ENCODE data around the gene TAS2R40. TPM values are rescaled to one million over a fixed set of nuclear protein-coding genes. Genes with fewer than 3 reads are reported as not detected.
"Not testable (repeated sequence)": the region's sequence is repeated elsewhere in the genome, so short reads cannot be mapped to it uniquely, and the experiment has no call there.

TAS2R40 gene
- total RNA-seq, 4 donors from 2014 or later: not detected

DNA sequence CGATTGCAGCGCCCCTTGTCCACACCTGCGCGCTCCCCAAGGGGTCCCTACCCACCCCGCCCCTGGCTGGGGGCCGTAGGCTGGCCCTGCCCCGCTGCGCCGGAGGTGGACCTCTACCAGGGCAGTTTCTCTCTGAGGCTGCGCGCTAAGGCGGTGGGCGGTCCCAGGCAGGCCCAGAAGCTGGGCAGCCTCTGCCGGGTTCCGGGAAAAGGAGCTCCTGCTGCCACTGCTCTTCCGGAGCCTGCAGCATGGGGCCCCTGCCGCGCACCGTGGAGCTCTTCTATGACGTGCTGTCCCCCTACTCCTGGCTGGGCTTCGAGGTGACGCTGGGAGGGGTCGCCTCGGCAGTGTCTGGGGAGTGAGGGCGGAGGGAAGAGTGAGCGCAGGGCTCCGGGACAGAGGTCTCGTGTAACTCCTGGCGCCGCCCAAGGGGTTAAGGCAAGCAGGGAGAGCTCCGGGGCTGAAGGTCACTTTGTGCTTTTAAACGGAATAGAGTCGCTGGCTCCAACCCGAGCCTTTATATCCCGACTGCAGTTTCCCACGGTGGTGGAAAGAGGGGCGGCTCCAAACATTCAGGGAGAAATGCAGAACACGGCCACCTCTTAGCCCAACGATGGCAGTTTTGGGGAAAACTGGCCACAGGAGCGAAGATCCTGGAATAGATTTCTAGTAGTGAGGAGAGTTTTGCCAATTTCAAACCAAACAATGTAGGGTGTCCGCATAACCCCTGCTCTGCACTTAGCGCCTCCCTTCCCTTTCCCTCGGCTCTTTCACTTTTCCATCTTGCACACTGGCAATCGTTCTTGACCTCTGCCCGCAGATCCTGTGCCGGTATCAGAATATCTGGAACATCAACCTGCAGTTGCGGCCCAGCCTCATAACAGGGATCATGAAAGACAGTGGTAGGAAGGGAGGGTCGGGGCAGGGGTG lies 41.7 kb downstream of the TAS2R40 start, which contains the start of gene GSTK1:
Gene GSTK1 (plus strand): TSS at position 176 of the 930 bp plus-strand sequence. CDS start 73 bp downstream, at position 249.
- Histone ChIP-seq H3K4me3 (peak within 1 kb of the TSS; percentile 76 to 87 (median 78)), H3K27me3 (no peaks in the 10 kb centered on the region), H3K36me3 (peaks cover 0 to 17% (median 7%) of the 10 kb centered on the region in 4 donors), H3K9me3 (no peaks in the 10 kb centered on the region), H3K4me1 (peaks cover 8 to 48% (median 27%) of the 10 kb centered on the region in 4 donors), H3K27ac (peak within 1 kb of the TSS; percentile 90 to 96 (median 92))
- TF ChIP-seq, protein P1, sequence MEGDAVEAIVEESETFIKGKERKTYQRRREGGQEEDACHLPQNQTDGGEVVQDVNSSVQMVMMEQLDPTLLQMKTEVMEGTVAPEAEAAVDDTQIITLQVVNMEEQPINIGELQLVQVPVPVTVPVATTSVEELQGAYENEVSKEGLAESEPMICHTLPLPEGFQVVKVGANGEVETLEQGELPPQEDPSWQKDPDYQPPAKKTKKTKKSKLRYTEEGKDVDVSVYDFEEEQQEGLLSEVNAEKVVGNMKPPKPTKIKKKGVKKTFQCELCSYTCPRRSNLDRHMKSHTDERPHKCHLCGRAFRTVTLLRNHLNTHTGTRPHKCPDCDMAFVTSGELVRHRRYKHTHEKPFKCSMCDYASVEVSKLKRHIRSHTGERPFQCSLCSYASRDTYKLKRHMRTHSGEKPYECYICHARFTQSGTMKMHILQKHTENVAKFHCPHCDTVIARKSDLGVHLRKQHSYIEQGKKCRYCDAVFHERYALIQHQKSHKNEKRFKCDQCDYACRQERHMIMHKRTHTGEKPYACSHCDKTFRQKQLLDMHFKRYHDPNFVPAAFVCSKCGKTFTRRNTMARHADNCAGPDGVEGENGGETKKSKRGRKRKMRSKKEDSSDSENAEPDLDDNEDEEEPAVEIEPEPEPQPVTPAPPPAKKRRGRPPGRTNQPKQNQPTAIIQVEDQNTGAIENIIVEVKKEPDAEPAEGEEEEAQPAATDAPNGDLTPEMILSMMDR (IDR thresholded peaks at IDR 0.05): peak in 1 of 5 experiments; percentile 15
- TF ChIP-seq POLR2A (IDR thresholded peaks at IDR 0.05) (peak; percentile 92), POLR2AphosphoS5 (IDR thresholded peaks at IDR 0.05) (peak; percentile 82 to 93 (median 88)), EP300 (IDR thresholded peaks at IDR 0.05; ENCODE audit: low read depth) (no peak)
- intact Hi-C loops (cut with DNase I; ENCODE audit: low total_unique reads) (no loop called here), in situ Hi-C loops (cut with MboI; ENCODE audit: low pct_ligation_motif_present in 1 of 4, low pct_unique_long_range_greater_than_20kb in 1 of 4, low sequenced_read_pairs in 3 of 4) (no loop called here)
- DNase-seq: peak; percentile 89
- WGBS, 2 donors (ENCODE audit: low coverage in 1 of 2): 1% methylated on average over 29 of the region's 48 CpGs; no CpG with 5 or more reads in 1 of the 2 donors

DNA sequence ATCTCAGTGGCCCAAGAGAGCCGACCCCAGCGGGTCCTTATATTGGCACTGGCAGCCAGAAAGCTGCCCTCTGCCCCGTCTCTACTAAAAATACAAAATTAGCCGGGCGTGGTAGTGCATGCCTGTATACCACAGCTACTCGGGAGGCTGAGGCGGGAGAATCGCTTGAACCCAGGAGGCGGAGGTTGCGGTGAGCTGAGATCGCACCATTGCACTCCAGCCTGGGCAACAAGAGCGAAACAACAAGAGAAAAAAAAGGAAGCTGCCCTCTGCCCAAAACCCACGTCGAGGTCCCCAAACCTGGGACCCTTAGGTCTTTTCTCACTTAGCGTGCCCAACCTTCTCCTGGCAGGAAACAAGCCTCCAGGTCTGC lies 42.3 kb downstream of the TAS2R40 start:
- Histone ChIP-seq H3K27ac (peak overlapping the region; percentile 90 to 96 (median 92)), H3K4me1 (peaks cover 8 to 47% (median 27%) of the 10 kb centered on the region in 4 donors), H3K4me3 (peak overlapping the region; percentile 76 to 87 (median 78)), H3K36me3 (peaks cover 0 to 17% (median 7%) of the 10 kb centered on the region in 4 donors)
- 29 to 57% methylated on average over 5 to 15 of the region's 15 CpGs for WGBS, 2 donors (ENCODE audit: low coverage in 1 of 2)
- DNase-seq; H3K27me3 ChIP-seq; in situ Hi-C loops (cut with MboI; ENCODE audit: low pct_ligation_motif_present in 1 of 4, low pct_unique_long_range_greater_than_20kb in 1 of 4, low sequenced_read_pairs in 3 of 4); intact Hi-C loops (cut with DNase I; ENCODE audit: low total_unique reads); H3K9me3 ChIP-seq: not testable (repeated sequence)

DNA sequence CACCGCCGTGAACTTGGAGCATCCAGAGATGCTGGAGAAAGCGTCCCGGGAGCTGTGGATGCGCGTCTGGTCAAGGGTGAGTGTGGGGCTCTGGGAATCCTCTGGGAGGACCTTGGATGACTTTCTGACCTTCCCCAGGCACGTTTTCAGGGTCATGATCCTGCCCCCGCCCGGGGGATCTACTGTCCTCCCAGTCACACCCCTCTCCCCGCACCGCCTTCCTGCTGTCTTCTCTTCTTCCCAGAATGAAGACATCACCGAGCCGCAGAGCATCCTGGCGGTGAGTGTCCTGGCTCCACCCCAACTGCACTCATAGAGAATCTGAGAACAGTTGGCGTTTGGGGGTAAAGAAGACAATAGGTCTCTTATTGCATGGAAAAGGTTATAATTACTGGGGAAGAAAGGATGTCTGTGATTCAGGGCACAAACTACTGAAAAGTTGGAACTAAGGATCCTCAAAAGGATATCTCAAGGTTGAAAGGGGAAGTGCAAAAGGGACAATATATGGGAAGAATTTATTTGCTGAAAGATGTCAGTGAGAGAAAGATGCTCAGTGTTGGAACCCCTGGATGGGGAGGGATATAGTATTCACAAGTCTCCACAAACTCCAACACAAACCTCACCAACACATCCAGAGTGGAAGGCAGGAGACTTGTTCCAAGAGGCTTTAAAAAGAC lies 43.3 kb downstream of the TAS2R40 start:
- no peak for TF ChIP-seq EP300 (IDR thresholded peaks at IDR 0.05; ENCODE audit: low read depth)
- TF ChIP-seq, protein P1 (IDR thresholded peaks at IDR 0.05): no peak
- no peak for TF ChIP-seq POLR2AphosphoS5 (IDR thresholded peaks at IDR 0.05)
- no peak for TF ChIP-seq POLR2A (IDR thresholded peaks at IDR 0.05)
- DNase-seq: no peak
- H3K9me3 ChIP-seq: no peaks in the 10 kb centered on the region
- 40 to 76% methylated on average over 1 to 13 of the region's 15 CpGs for WGBS, 2 donors (ENCODE audit: low coverage in 1 of 2)
- H3K27ac ChIP-seq: peak overlapping the region; percentile 90 to 96 (median 92)
- peaks cover 8 to 46% (median 32%) of the 10 kb centered on the region in 4 donors for H3K4me1 ChIP-seq
- peaks cover 0 to 17% (median 7%) of the 10 kb centered on the region in 4 donors for H3K36me3 ChIP-seq
- in situ Hi-C loops (cut with MboI; ENCODE audit: low pct_ligation_motif_present in 1 of 4, low pct_unique_long_range_greater_than_20kb in 1 of 4, low sequenced_read_pairs in 3 of 4): no loop called here
- intact Hi-C loops (cut with DNase I; ENCODE audit: low total_unique reads): no loop called here
- no peaks in the 10 kb centered on the region for H3K27me3 ChIP-seq
- H3K4me3 ChIP-seq: peak overlapping the region in 1 of 4 donors; percentile 77

DNA sequence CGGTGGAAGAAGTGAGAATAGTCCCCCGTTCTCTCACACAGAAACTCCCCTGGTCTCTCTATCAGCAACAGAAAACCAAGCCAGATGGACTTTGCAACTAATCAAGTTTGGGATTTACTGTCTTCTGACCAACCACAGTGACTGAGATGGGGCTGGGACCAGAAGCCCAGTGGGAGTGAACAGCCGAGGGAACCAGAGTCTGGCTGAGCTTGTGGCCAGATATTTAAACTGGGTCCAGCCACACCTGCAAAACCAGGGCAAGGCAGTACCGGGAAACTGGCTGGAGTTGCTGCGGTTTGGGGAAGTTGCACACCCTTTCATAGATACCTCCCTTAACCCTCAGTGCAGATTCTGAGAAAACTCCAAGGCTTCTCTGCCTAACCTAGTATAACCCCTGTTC lies 47.4 kb downstream of the TAS2R40 start:
- intact Hi-C loops (cut with DNase I; ENCODE audit: low total_unique reads) (no loop called here), in situ Hi-C loops (cut with MboI; ENCODE audit: low pct_ligation_motif_present in 1 of 4, low pct_unique_long_range_greater_than_20kb in 1 of 4, low sequenced_read_pairs in 3 of 4) (no loop called here)
- peak overlapping the region; percentile 68 to 80 (median 70) for H3K27ac ChIP-seq
- H3K27me3 ChIP-seq: no peaks in the 10 kb centered on the region
- DNase-seq: peak; percentile 72
- H3K4me3 ChIP-seq: no peak overlapping the region
- 52% methylated on average over 5 of the region's 5 CpGs; no CpG with 5 or more reads in 1 of the 2 donors for WGBS, 2 donors (ENCODE audit: low coverage in 1 of 2)
- peaks cover 0 to 17% (median 7%) of the 10 kb centered on the region in 4 donors for H3K36me3 ChIP-seq
- H3K9me3 ChIP-seq: no peaks in the 10 kb centered on the region
- peaks cover 8 to 39% (median 28%) of the 10 kb centered on the region in 4 donors for H3K4me1 ChIP-seq
- TF ChIP-seq POLR2AphosphoS5 (IDR thresholded peaks at IDR 0.05): no peak
- no peak for TF ChIP-seq POLR2A (IDR thresholded peaks at IDR 0.05)
- TF ChIP-seq EP300 (IDR thresholded peaks at IDR 0.05; ENCODE audit: low read depth): no peak
- TF ChIP-seq, protein P1 (IDR thresholded peaks at IDR 0.05): no peak
